Bronchial epithelial cell (primary cell): Measurements from ENCODE around the gene TMEM74B. TPM values are rescaled to one million over a fixed set of nuclear protein-coding genes. Genes with fewer than 3 reads are reported as not detected.

Experiments used
- DNase-seq: peaks from one replicate; pipeline ENCODE4 v3.0.0-alpha.2; 2010; ENCODE audit warnings: low read depth
- FAIRE-seq: peaks from 2 replicates; lab custom pipeline; 2011; peaks lifted over from hg19 to GRCh38; lab: Jason Lieb, UNC
- H3K27me3 ChIP-seq: 2 replicates; pipeline ENCODE4 v1.5.1; 2011; ENCODE audit warnings: low read length; ENCODE audit not compliant: control insufficient read depth, insufficient read depth
- H3K36me3 ChIP-seq: 2 replicates; pipeline ENCODE4 v1.5.1; 2011; ENCODE audit warnings: low read length; ENCODE audit not compliant: control insufficient read depth, insufficient read depth
- H3K4me3 ChIP-seq: 2 replicates; pipeline ENCODE4 v1.5.1; 2011; ENCODE audit warnings: mild to moderate bottlenecking, low read depth, low read length, control low read depth
- total RNA-seq: library from RNA; depleted of rRNA; stranded (reverse); fragments of >200 nt; gene quantifications from 2 replicates; pipeline ENCODE4 v1.2.1, GENCODE V29; 2014
- TF ChIP-seq, protein P1 (sequence below): IDR thresholded peaks from 2 replicates; pipeline ENCODE4 v1.5.1; 2011; ENCODE audit warnings: mild to moderate bottlenecking, moderate library complexity, low read length, control low read depth, inconsistent platforms; ENCODE audit not compliant: insufficient read depth, severe bottlenecking

TMEM74B gene
- total RNA-seq, 1 donor from 2014 or later: not detected

DNA sequence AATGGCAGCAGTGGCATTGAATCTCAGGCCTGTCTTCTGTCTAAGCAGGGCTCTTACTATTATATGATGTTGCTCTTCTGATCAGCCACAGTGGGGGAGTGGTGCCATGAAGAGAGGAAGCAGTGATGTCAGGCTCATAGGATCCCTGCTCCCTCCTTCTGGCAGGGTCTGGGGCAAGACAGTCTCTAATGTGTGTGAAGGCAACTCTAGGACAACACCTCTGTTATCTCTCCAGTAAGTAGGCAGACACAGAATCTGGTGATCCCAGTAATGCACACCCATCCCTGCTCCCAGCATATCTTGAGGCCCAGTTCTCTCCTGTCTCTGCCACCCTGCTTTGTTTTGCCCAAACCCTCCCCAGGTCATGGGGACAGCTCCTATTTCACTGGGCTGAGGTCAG, 27.2 kb upstream of the TMEM74B start:
- H3K4me3 ChIP-seq: no peak overlapping the region
- no peaks in the 10 kb centered on the region for H3K36me3 ChIP-seq
- TF ChIP-seq, protein P1, sequence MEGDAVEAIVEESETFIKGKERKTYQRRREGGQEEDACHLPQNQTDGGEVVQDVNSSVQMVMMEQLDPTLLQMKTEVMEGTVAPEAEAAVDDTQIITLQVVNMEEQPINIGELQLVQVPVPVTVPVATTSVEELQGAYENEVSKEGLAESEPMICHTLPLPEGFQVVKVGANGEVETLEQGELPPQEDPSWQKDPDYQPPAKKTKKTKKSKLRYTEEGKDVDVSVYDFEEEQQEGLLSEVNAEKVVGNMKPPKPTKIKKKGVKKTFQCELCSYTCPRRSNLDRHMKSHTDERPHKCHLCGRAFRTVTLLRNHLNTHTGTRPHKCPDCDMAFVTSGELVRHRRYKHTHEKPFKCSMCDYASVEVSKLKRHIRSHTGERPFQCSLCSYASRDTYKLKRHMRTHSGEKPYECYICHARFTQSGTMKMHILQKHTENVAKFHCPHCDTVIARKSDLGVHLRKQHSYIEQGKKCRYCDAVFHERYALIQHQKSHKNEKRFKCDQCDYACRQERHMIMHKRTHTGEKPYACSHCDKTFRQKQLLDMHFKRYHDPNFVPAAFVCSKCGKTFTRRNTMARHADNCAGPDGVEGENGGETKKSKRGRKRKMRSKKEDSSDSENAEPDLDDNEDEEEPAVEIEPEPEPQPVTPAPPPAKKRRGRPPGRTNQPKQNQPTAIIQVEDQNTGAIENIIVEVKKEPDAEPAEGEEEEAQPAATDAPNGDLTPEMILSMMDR: no peak
- FAIRE-seq (no peak), DNase-seq (no peak)
- peaks cover 3% of the 10 kb centered on the region for H3K27me3 ChIP-seq

DNA sequence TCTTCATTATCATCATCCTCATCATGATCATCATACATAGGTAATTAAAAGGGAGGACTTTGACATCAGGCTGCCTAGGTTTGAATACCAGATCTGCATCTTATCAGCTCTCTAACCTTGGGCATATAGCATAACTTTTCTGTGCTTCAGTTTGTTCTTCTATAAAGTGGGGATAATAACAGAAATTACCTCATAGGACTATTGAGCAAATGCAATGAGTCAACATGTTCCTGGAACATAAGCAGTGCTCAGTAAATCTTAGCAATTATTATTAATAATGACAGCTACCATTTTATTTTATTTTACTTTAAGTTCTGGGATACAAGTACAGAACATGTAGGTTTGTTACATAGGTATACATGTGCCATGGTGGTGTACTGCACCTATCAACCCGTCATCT, 25.7 kb upstream of the TMEM74B start:
- H3K4me3 ChIP-seq: no peak overlapping the region
- FAIRE-seq (no peak), DNase-seq (peak; percentile 46)
- peaks cover 3% of the 10 kb centered on the region for H3K27me3 ChIP-seq
- TF ChIP-seq, protein P1: no peak
- H3K36me3 ChIP-seq: no peaks in the 10 kb centered on the region

DNA sequence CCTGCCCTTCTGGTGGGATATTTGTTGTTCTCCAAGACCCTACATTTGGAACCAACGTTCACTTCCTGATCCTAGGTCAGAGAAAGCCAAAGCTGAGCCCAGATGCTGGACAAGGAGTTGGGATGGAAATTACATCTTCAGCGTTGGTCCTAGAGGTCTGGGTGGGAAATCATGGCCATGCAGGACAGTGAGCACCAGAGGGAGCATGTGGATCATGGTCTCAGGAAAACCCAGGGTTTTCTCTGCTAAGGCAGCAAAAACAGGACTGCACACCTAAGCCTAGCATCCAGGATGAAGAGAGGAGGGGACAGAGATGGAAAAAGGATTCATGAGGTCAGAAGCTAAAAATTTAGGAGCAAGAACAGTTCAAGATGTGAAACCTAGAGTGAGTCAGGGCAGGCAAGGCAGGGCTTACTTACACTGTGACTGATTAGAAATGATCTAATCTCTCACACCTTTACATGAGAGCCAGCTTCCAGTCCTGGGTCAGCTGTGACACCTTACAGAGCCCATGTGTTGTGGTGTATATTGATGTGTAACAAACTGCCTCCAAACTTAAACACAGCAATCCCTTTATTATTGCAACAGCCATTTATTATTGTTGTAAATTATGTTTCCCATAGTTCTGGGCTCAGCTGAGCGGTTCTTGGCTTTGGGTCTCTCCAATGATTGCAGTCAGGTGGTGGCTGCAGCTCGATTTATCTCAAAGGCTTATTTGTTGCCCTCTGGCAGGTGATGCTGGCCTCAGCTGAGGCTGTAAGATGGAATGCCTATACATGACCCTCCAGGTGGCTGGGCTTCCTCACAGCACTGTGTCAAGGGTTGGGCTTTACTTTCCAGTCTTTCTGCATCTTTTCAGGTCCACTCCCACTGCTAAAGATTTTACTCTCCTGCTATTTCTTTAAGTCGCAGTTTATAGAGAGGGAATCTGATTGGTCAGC, 24.9 kb upstream of the TMEM74B start:
- Histone ChIP-seq H3K4me3 (no peak overlapping the region), H3K27me3 (peaks cover 3% of the 10 kb centered on the region), H3K36me3 (no peaks in the 10 kb centered on the region)
- DNase-seq: peak; percentile 31
- no peak for FAIRE-seq
- TF ChIP-seq, protein P1: no peak

DNA sequence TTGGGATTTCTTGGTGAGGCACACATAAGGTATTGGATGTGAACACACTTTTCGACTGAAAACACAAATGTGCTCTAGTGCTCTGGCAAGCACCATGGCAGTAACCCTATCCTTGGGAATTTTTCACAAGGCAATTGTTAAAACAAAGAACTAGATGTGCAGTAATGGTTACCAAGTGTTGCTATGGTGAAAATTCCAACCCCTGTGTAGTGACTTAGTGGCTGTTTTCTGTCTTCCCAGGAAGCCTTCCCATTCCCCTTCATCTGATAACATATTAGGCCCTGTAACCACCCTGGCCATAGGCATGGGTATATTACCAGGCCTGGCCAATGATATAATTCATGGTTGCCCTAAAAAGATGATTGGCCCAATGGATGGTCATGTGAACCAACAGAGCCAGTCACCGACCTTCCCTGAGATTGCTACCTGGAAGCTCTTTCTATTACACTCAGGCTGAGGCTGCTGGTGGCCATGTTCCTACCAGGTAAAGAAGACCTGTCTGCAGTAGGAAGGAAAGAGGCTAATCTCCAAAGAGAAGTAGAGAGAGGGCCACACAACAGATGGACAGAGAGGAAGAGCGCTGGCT, 22.6 kb upstream of the TMEM74B start:
- DNase-seq: no peak
- Histone ChIP-seq H3K27me3 (peaks cover 3% of the 10 kb centered on the region), H3K36me3 (no peaks in the 10 kb centered on the region), H3K4me3 (no peak overlapping the region)
- TF ChIP-seq, protein P1: no peak
- no peak for FAIRE-seq

DNA sequence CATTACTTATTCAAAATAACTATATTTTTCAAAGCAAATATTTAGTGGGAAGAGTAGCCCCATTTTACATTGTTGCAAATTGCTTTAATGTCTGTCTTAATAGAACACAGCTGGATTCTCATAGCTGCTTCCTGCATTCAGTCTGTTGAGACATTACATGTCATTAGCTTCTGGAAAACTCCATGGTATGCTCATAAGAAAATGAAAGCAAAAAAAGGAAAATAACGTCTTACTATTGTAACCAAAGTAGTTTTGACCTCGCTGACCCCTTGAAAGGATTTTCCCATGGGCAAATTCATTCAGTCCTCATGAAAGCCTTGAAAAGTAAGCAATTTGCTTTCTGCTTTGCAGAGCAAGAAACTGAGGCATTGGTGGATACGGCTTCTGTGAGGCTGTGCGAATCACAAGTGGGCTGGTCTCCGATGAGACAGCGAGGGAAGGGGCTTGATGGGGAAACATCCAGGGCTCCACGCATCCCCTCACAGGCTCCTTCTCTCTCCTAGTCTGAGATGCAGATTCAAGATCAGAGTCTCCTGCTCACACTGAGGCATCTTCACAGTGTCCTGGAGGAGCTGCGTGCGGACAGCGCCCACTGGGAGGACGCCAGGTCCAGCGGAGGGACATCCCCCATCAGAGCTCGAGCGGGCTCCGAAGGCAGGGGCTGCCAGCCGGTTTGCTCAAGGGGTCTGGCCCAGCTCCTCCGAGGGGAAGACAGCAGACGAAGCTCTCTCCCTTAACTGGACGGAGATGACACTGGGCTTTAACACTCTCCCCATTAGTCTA, 21.8 kb upstream of the TMEM74B start:
- Histone ChIP-seq H3K36me3 (no peaks in the 10 kb centered on the region), H3K4me3 (no peak overlapping the region), H3K27me3 (peaks cover 3% of the 10 kb centered on the region)
- no peak for FAIRE-seq
- DNase-seq: no peak
- TF ChIP-seq, protein P1: no peak
